NT2/D1 (cell line): ENCODE data around the gene BCL7C.

Source experiments
- SUZ12 ChIP-seq: IDR thresholded peaks from 2 replicates; pipeline ENCODE4 v1.6.1; 2011; ENCODE audit not compliant: insufficient read length, insufficient read depth; ENCODE audit errors: extremely low read depth
- YY1 ChIP-seq: IDR thresholded peaks from 2 replicates; pipeline ENCODE4 v1.6.1; 2011; ENCODE audit not compliant: insufficient read length, insufficient read depth

- TF ChIP-seq YY1, result peak; percentile 94
- no peak for TF ChIP-seq SUZ12
Observed at GRCh38 chr16:30922960-30923535, 29.2 kb upstream of the BCL7C start.
